ENCODE measurements around the gene CUX1.
"Not testable (repeated sequence)": the region's sequence is repeated elsewhere in the genome, so short reads cannot be mapped to it uniquely, and the experiment has no call there.

Gene CUX1

GRCh38 chr7:101866328-101866727, 48.9 kb downstream of the CUX1 start:
- ATAC-seq (replicated peaks) = no peak
- H3K4me1 Mint-ChIP-seq (ENCODE audit: low read depth in 2 of 2) = peaks cover 27 to 38% of the 10 kb centered on the region in 2 donors
- H3K27ac Mint-ChIP-seq = no peak overlapping the region

GRCh38 chr7:101867265-101867664, 49.8 kb downstream of the CUX1 start:
- peaks cover 29 to 40% of the 10 kb centered on the region in 2 donors for H3K4me1 Mint-ChIP-seq (ENCODE audit: low read depth in 2 of 2)
- H3K27ac Mint-ChIP-seq = no peak overlapping the region
- no peak for DNase-seq
- peak overlapping the region in 1 of 2 donors; percentile 25 for H3K4me3 Mint-ChIP-seq
- ATAC-seq (replicated peaks) = no peak
- peaks cover 3% of the 10 kb centered on the region for H3K36me3 Mint-ChIP-seq (ENCODE audit: insufficient read depth)
- H3K27me3 Mint-ChIP-seq = no peaks in the 10 kb centered on the region
- H3K9me3 Mint-ChIP-seq = no peaks in the 10 kb centered on the region

More at GRCh38 chr7:101866328-101866727, 48.9 kb downstream of the CUX1 start:
- Mint-ChIP-seq H3K9me3 (no peaks in the 10 kb centered on the region), H3K36me3 (ENCODE audit: insufficient read depth) (peaks cover 3% of the 10 kb centered on the region), H3K27me3 (no peaks in the 10 kb centered on the region), H3K4me3 (no peak overlapping the region)
- no peak for DNase-seq

GRCh38 chr7:101867681-101868080, 50.3 kb downstream of the CUX1 start:
- not testable (repeated sequence) for H3K27ac Mint-ChIP-seq
- H3K4me1 Mint-ChIP-seq (ENCODE audit: low read depth in 2 of 2) = peaks cover 29 to 40% of the 10 kb centered on the region in 2 donors

GRCh38 chr7:101868191-101868950, 50.9 kb downstream of the CUX1 start:
- peaks cover 29 to 40% of the 10 kb centered on the region in 2 donors for H3K4me1 Mint-ChIP-seq (ENCODE audit: low read depth in 2 of 2)
- no peaks in the 10 kb centered on the region for H3K27me3 Mint-ChIP-seq
- no peaks in the 10 kb centered on the region for H3K9me3 Mint-ChIP-seq

More at GRCh38 chr7:101867681-101868080, 50.3 kb downstream of the CUX1 start:
- H3K36me3 Mint-ChIP-seq (ENCODE audit: insufficient read depth); DNase-seq; H3K4me3 Mint-ChIP-seq; H3K9me3 Mint-ChIP-seq; ATAC-seq (replicated peaks); H3K27me3 Mint-ChIP-seq: not testable (repeated sequence)

GRCh38 chr7:101869026-101869900, 51.8 kb downstream of the CUX1 start:
- DNase-seq (no peak), ATAC-seq (replicated peaks) (no peak)
- Mint-ChIP-seq H3K27me3 (no peaks in the 10 kb centered on the region), H3K4me1 (ENCODE audit: low read depth in 2 of 2) (peaks cover 29 to 36% of the 10 kb centered on the region in 2 donors), H3K9me3 (no peaks in the 10 kb centered on the region), H3K4me3 (no peak overlapping the region), H3K27ac (peak overlapping the region in 1 of 2 donors; percentile 64), H3K36me3 (ENCODE audit: insufficient read depth) (peaks cover 3% of the 10 kb centered on the region)

More at GRCh38 chr7:101868191-101868950, 50.9 kb downstream of the CUX1 start:
- Mint-ChIP-seq H3K36me3 (ENCODE audit: insufficient read depth) (peaks cover 3% of the 10 kb centered on the region), H3K4me3 (no peak overlapping the region), H3K27ac (peak overlapping the region in 1 of 2 donors; percentile 19)
- no peak for DNase-seq
- ATAC-seq (replicated peaks) = no peak

- Mint-ChIP-seq H3K4me1 (ENCODE audit: low read depth in 2 of 2) (peaks cover 34 to 36% of the 10 kb centered on the region in 2 donors), H3K36me3 (ENCODE audit: insufficient read depth) (peaks cover 3% of the 10 kb centered on the region), H3K9me3 (no peaks in the 10 kb centered on the region), H3K4me3 (no peak overlapping the region), H3K27ac (peak overlapping the region in 1 of 2 donors; percentile 64), H3K27me3 (no peaks in the 10 kb centered on the region)
- DNase-seq (no peak), ATAC-seq (replicated peaks) (no peak)
These were observed 52.5 kb downstream of the CUX1 start for GRCh38 chr7:101869901-101870290.

- Mint-ChIP-seq H3K4me1 (ENCODE audit: low read depth in 2 of 2) (peaks cover 31 to 32% of the 10 kb centered on the region in 2 donors), H3K4me3 (no peak overlapping the region), H3K27me3 (no peaks in the 10 kb centered on the region), H3K27ac (peak overlapping the region in 1 of 2 donors; percentile 64), H3K36me3 (ENCODE audit: insufficient read depth) (peaks cover 3% of the 10 kb centered on the region), H3K9me3 (no peaks in the 10 kb centered on the region)
- no peak for DNase-seq
- no peak for ATAC-seq (replicated peaks)
These were observed 53.1 kb downstream of the CUX1 start for GRCh38 chr7:101870361-101871062.

GRCh38 chr7:101871351-101871750, 53.9 kb downstream of the CUX1 start:
- no peaks in the 10 kb centered on the region for H3K9me3 Mint-ChIP-seq
- ATAC-seq (replicated peaks) = no peak
- H3K27me3 Mint-ChIP-seq = no peaks in the 10 kb centered on the region
- H3K4me1 Mint-ChIP-seq (ENCODE audit: low read depth in 2 of 2) = peaks cover 28 to 32% of the 10 kb centered on the region in 2 donors
- H3K36me3 Mint-ChIP-seq (ENCODE audit: insufficient read depth) = peaks cover 1% of the 10 kb centered on the region
- no peak for DNase-seq
- no peak overlapping the region for H3K4me3 Mint-ChIP-seq
- H3K27ac Mint-ChIP-seq = no peak overlapping the region

- Mint-ChIP-seq H3K27me3 (no peaks in the 10 kb centered on the region), H3K4me1 (ENCODE audit: low read depth in 2 of 2) (peaks cover 16 to 23% of the 10 kb centered on the region in 2 donors), H3K9me3 (no peaks in the 10 kb centered on the region), H3K27ac (peak overlapping the region in 1 of 2 donors; percentile 31), H3K36me3 (ENCODE audit: insufficient read depth) (peaks cover 4% of the 10 kb centered on the region), H3K4me3 (no peak overlapping the region)
- DNase-seq = no peak
- no peak for ATAC-seq (replicated peaks)
These were observed 56.6 kb downstream of the CUX1 start for GRCh38 chr7:101874028-101874427.

GRCh38 chr7:101875283-101875846, 57.9 kb downstream of the CUX1 start:
- Mint-ChIP-seq H3K4me1 (ENCODE audit: low read depth in 2 of 2) (peaks cover 9 to 14% of the 10 kb centered on the region in 2 donors), H3K36me3 (ENCODE audit: insufficient read depth) (peaks cover 4% of the 10 kb centered on the region), H3K27me3 (no peaks in the 10 kb centered on the region), H3K4me3 (no peak overlapping the region), H3K9me3 (no peaks in the 10 kb centered on the region), H3K27ac (no peak overlapping the region)
- ATAC-seq (replicated peaks) (no peak), DNase-seq (no peak)

- no peak for ATAC-seq (replicated peaks)
- no peak overlapping the region for H3K27ac Mint-ChIP-seq
- H3K9me3 Mint-ChIP-seq = no peaks in the 10 kb centered on the region
- H3K4me3 Mint-ChIP-seq = no peak overlapping the region
- H3K4me1 Mint-ChIP-seq (ENCODE audit: low read depth in 2 of 2) = peaks cover 12 to 15% of the 10 kb centered on the region in 2 donors
- H3K27me3 Mint-ChIP-seq = no peaks in the 10 kb centered on the region
- DNase-seq = no peak
- peaks cover 4% of the 10 kb centered on the region for H3K36me3 Mint-ChIP-seq (ENCODE audit: insufficient read depth)
These were observed 60.6 kb downstream of the CUX1 start for GRCh38 chr7:101877882-101878591.

- Mint-ChIP-seq H3K27me3 (no peaks in the 10 kb centered on the region), H3K36me3 (ENCODE audit: insufficient read depth) (peaks cover 4% of the 10 kb centered on the region), H3K4me1 (ENCODE audit: low read depth in 2 of 2) (peaks cover 12 to 15% of the 10 kb centered on the region in 2 donors), H3K9me3 (no peaks in the 10 kb centered on the region), H3K4me3 (no peak overlapping the region), H3K27ac (no peak overlapping the region)
- no peak for DNase-seq
- ATAC-seq (replicated peaks) = no peak
These were observed 61.5 kb downstream of the CUX1 start for GRCh38 chr7:101878938-101879337.

Data from effector memory CD8-positive, alpha-beta T cell (primary cell).